NOMO-1 treated with dmso at 0.1 percent for 144 hours (cell line): Measurements from ENCODE around the gene JMJD1C.
A peak's percentile ranks its signal among the peaks of the same experiment; 100 is the strongest.

Experiments used
- DNase-seq: peaks from one replicate; lab custom pipeline; 2025; ENCODE audit not compliant: unreplicated experiment; lab: John Stamatoyannopoulos, UW

Gene JMJD1C

GRCh38 chr10:63229161-63229560 is 236.6 kb downstream of the JMJD1C start:
- no peak for DNase-seq

GRCh38 chr10:63228237-63228636 is 237.5 kb downstream of the JMJD1C start:
- no peak for DNase-seq

- DNase-seq = no peak
These were observed 238.4 kb downstream of the JMJD1C start for GRCh38 chr10:63227207-63227895.

- no peak for DNase-seq
These were observed 241.5 kb downstream of the JMJD1C start for GRCh38 chr10:63224241-63224640.

GRCh38 chr10:63221950-63222349 is 243.8 kb downstream of the JMJD1C start:
- DNase-seq = no peak

- DNase-seq = peak; percentile 37
These were observed 246.0 kb downstream of the JMJD1C start for GRCh38 chr10:63219749-63220148.

- no peak for DNase-seq
These were observed 248.6 kb downstream of the JMJD1C start for GRCh38 chr10:63217120-63217605.

- no peak for DNase-seq
These were observed 251.2 kb downstream of the JMJD1C start for GRCh38 chr10:63214571-63214970.

GRCh38 chr10:63213489-63213888 is 252.3 kb downstream of the JMJD1C start:
- DNase-seq = no peak

- no peak for DNase-seq
These were observed 255.1 kb downstream of the JMJD1C start for GRCh38 chr10:63210611-63211196.

GRCh38 chr10:63209705-63210104 is 256.1 kb downstream of the JMJD1C start:
- no peak for DNase-seq

GRCh38 chr10:63208986-63209385 is 256.8 kb downstream of the JMJD1C start:
- no peak for DNase-seq

GRCh38 chr10:63206997-63207811 is 258.6 kb downstream of the JMJD1C start:
- DNase-seq = no peak

- DNase-seq = no peak
These were observed 259.2 kb downstream of the JMJD1C start for GRCh38 chr10:63206576-63206975.

- DNase-seq = no peak
These were observed 260.4 kb downstream of the JMJD1C start for GRCh38 chr10:63205421-63205820.

GRCh38 chr10:63204667-63205391 is 260.9 kb downstream of the JMJD1C start:
- no peak for DNase-seq

GRCh38 chr10:63201118-63201517 is 264.7 kb downstream of the JMJD1C start:
- DNase-seq = no peak

GRCh38 chr10:63200431-63200830 is 265.3 kb downstream of the JMJD1C start:
- DNase-seq = no peak

GRCh38 chr10:63199716-63200115 is 266.1 kb downstream of the JMJD1C start:
- no peak for DNase-seq

- DNase-seq = no peak
These were observed 268.3 kb downstream of the JMJD1C start for GRCh38 chr10:63197344-63198092.

GRCh38 chr10:63192826-63193225 is 273.0 kb downstream of the JMJD1C start:
- DNase-seq = no peak
